Thoracic aorta (tissue), 2 donors: ENCODE results near the gene STN1. TPM values are rescaled to one million over a fixed set of nuclear protein-coding genes. Genes with fewer than 3 reads are reported as not detected.

ENCODE experiments used
- ATAC-seq: fragments of 150-250 bp; one replicate; pipeline ENCODE4 v1.8.0; 2017; ENCODE audit warnings: low read depth; ENCODE audit not compliant: insufficient number of reproducible peaks, low FRiP score
- DNase-seq: peaks from one replicate; pipeline ENCODE4 v3.0.0-alpha.2; 2020; ENCODE audit warnings: low spot score
- H3K27ac ChIP-seq, 2 donors: fragments of 200-600 bp; sonication (generic); 1 replicate in 1 of 2; 2 replicates in 1 of 2; pipeline ENCODE4 v1.5.1; 2016; ENCODE audit warnings: mild to moderate bottlenecking in 2 of 2, moderate library complexity in 2 of 2
- H3K27me3 ChIP-seq: fragments of 200-600 bp; sonication (generic); replicated peaks from 2 replicates; pipeline ENCODE4 v1.6.0; 2016; ENCODE audit warnings: mild to moderate bottlenecking; ENCODE audit not compliant: insufficient read depth
- H3K36me3 ChIP-seq: fragments of 200-600 bp; sonication (generic); one replicate; pipeline ENCODE4 v1.5.1; 2016
- H3K4me1 ChIP-seq, 2 donors: fragments of 200-600 bp; sonication (generic); 1 replicate in 1 of 2; 2 replicates in 1 of 2; pipeline versions ENCODE4 v1.5.1 to v1.6.0; 2016; ENCODE audit warnings: low read depth in 2 of 2, mild to moderate bottlenecking in 1 of 2; ENCODE audit not compliant: control insufficient read depth in 1 of 2
- H3K4me3 ChIP-seq: fragments of 200-600 bp; sonication (generic); 2 replicates; pipeline ENCODE4 v1.5.1; 2016; ENCODE audit warnings: mild to moderate bottlenecking
- H3K9me3 ChIP-seq: fragments of 200-600 bp; sonication (generic); 2 replicates; pipeline ENCODE4 v1.5.1; 2016
- CTCF ChIP-seq: fragments of 200-600 bp; sonication (generic); IDR thresholded peaks from one replicate; pipeline ENCODE4 v1.5.1; 2019; ENCODE audit warnings: antibody characterized with exemption
- total RNA-seq, 2 donors: library from RNA; depleted of rRNA; stranded (reverse); fragments of >200 nt; gene quantifications; one replicate each; pipeline versions ENCODE4 v1.1.0 to v1.2.3, GENCODE V29; 2016

STN1 gene
- total RNA-seq, 2 donors from 2014 or later = 11.6 to 30.6 TPM

- H3K36me3 ChIP-seq = no peaks in the 10 kb centered on the region
- DNase-seq (no peak), ATAC-seq (peak; percentile 48)
- H3K4me1 ChIP-seq = peaks cover 18 to 54% of the 10 kb centered on the region in 2 donors
- TF ChIP-seq CTCF = no peak
- H3K27me3 ChIP-seq = no peaks in the 10 kb centered on the region
- no peaks in the 10 kb centered on the region for H3K9me3 ChIP-seq
- H3K27ac ChIP-seq = peak overlapping the region; percentile 80 to 84
- no peak overlapping the region for H3K4me3 ChIP-seq
Observed at GRCh38 chr10:103843854-103844570, 74.0 kb downstream of the STN1 start.

GRCh38 chr10:103843045-103843444 is 74.9 kb downstream of the STN1 start:
- peak overlapping the region; percentile 80 to 84 for H3K27ac ChIP-seq
- H3K27me3 ChIP-seq = no peaks in the 10 kb centered on the region
- ATAC-seq = no peak
- no peak for TF ChIP-seq CTCF
- H3K36me3 ChIP-seq = no peaks in the 10 kb centered on the region
- H3K4me1 ChIP-seq = peaks cover 18 to 61% of the 10 kb centered on the region in 2 donors
- no peaks in the 10 kb centered on the region for H3K9me3 ChIP-seq
- DNase-seq = no peak
- no peak overlapping the region for H3K4me3 ChIP-seq

- Histone ChIP-seq H3K36me3 (no peaks in the 10 kb centered on the region), H3K27me3 (no peaks in the 10 kb centered on the region), H3K27ac (no peak overlapping the region), H3K4me1 (peaks cover 18 to 61% of the 10 kb centered on the region in 2 donors), H3K4me3 (no peak overlapping the region), H3K9me3 (no peaks in the 10 kb centered on the region)
- no peak for DNase-seq
- no peak for ATAC-seq
- TF ChIP-seq CTCF = no peak
Observed at GRCh38 chr10:103842605-103843004, 75.4 kb downstream of the STN1 start.

- no peak for TF ChIP-seq CTCF
- no peak overlapping the region for H3K27ac ChIP-seq
Observed at GRCh38 chr10:103841519-103841918, 76.5 kb downstream of the STN1 start.

GRCh38 chr10:103840740-103841070 is 77.3 kb downstream of the STN1 start:
- H3K27me3 ChIP-seq = no peaks in the 10 kb centered on the region
- H3K4me3 ChIP-seq = no peak overlapping the region
- TF ChIP-seq CTCF = no peak
- DNase-seq = no peak
- H3K9me3 ChIP-seq = no peaks in the 10 kb centered on the region
- no peak for ATAC-seq
- no peak overlapping the region for H3K27ac ChIP-seq
- no peaks in the 10 kb centered on the region for H3K36me3 ChIP-seq
- H3K4me1 ChIP-seq = peaks cover 19 to 60% of the 10 kb centered on the region in 2 donors

More at GRCh38 chr10:103841519-103841918, 76.5 kb downstream of the STN1 start:
- H3K9me3 ChIP-seq = no peaks in the 10 kb centered on the region
- H3K4me3 ChIP-seq = no peak overlapping the region
- H3K27me3 ChIP-seq = no peaks in the 10 kb centered on the region
- no peaks in the 10 kb centered on the region for H3K36me3 ChIP-seq
- ATAC-seq = no peak
- peaks cover 18 to 61% of the 10 kb centered on the region in 2 donors for H3K4me1 ChIP-seq
- no peak for DNase-seq
